Endothelial cell of umbilical vein (primary cell): ENCODE results near the gene TRIM24. TPM values are rescaled to one million over a fixed set of nuclear protein-coding genes. Genes with fewer than 3 reads are reported as not detected.

ENCODE experiments used
- BruUV-seq: library from RNA; stranded (reverse); fragments of 400-500 nt; replicated peaks from 2 replicates; lab custom pipeline; 2021; lab: Mats Ljungman, UMichigan
- CTCF ChIA-PET: fragments of 300-600, 350-600 bp; sonication (Branson Sonifier 250); formaldehyde crosslinking; loops from one replicate; lab custom pipeline; 2021; ENCODE audit warnings: antibody characterized with exemption, inconsistent platforms; lab: Charles Lee
- POLR2A ChIA-PET: fragments of 300-600, 350-600 bp; sonication (Branson Sonifier 250); formaldehyde crosslinking; loops from one replicate; lab custom pipeline; 2021; ENCODE audit warnings: antibody characterized with exemption, inconsistent platforms; lab: Charles Lee
- DNase-seq: peaks from one replicate; pipeline ENCODE4 v3.0.0-alpha.2; 2011; ENCODE audit warnings: low read depth, low spot score
- FAIRE-seq: peaks from 2 replicates; lab custom pipeline; 2011; peaks lifted over from hg19 to GRCh38; lab: Jason Lieb, UNC
- H2AFZ ChIP-seq: 2 replicates; pipeline ENCODE4 v1.6.0; 2012; ENCODE audit warnings: low read depth, low read length, control low read depth, inconsistent platforms
- H3K27ac ChIP-seq: 2 replicates; pipeline ENCODE4 v1.5.1; 2011; ENCODE audit warnings: low read depth, mild to moderate bottlenecking, control low read depth, low read length, moderate library complexity; ENCODE audit not compliant: insufficient read depth
- H3K27me3 ChIP-seq, 2 experiments: 2 replicates each; pipeline versions ENCODE4 v1.6.0 to v1.6.1; 2011; ENCODE audit warnings: low read length in 2 of 2, mixed read lengths in 1 of 2; ENCODE audit not compliant: control insufficient read depth in 2 of 2, insufficient read depth in 2 of 2
- H3K36me3 ChIP-seq, 2 experiments: 2 replicates in 1 of 2; 3 replicates in 1 of 2; pipeline ENCODE4 v1.5.1; 2011; ENCODE audit warnings: low read length in 2 of 2, mild to moderate bottlenecking in 1 of 2, moderate library complexity in 1 of 2; ENCODE audit not compliant: control insufficient read depth in 2 of 2, insufficient read depth in 2 of 2; ENCODE audit errors: extremely low read depth in 1 of 2
- H3K4me1 ChIP-seq: 3 replicates; pipeline ENCODE4 v1.5.1; 2011; ENCODE audit warnings: mild to moderate bottlenecking, low read length; ENCODE audit not compliant: control insufficient read depth, insufficient read depth; ENCODE audit errors: extremely low read depth
- H3K4me2 ChIP-seq: 2 replicates; pipeline ENCODE4 v1.6.1; 2011; ENCODE audit warnings: low read length, control low read depth, mixed read lengths; ENCODE audit not compliant: insufficient read depth
- H3K4me3 ChIP-seq, 3 experiments: fragments of 200-600 bp in 1 of 3; sonication (generic), shearing (Covaris generic) in 1 of 3; replicated peaks in 1 of 3; 2 replicates each; pipeline ENCODE4 v1.5.1; 2011 to 2016; ENCODE audit warnings: control low read depth in 3 of 3, low read length in 3 of 3, mild to moderate bottlenecking in 2 of 3, inconsistent platforms in 1 of 3, low read depth in 1 of 3, moderate library complexity in 1 of 3; ENCODE audit not compliant: insufficient read depth in 1 of 3
- H3K79me2 ChIP-seq: 2 replicates; pipeline ENCODE4 v1.6.0; 2012; ENCODE audit warnings: low read length, inconsistent platforms; ENCODE audit not compliant: control insufficient read depth, insufficient read depth
- H3K9ac ChIP-seq: replicated peaks from 2 replicates; pipeline ENCODE3; 2011; ENCODE audit warnings: low read length, control low read depth; ENCODE audit not compliant: insufficient read depth; ENCODE audit errors: extremely low read depth
- H3K9me1 ChIP-seq: replicated peaks from 3 replicates; pipeline ENCODE4 v1.6.0; 2011; ENCODE audit warnings: mild to moderate bottlenecking, low read length; ENCODE audit not compliant: control insufficient read depth, insufficient read depth; ENCODE audit errors: extremely low read depth
- H3K9me3 ChIP-seq: replicated peaks from 2 replicates; pipeline ENCODE4 v1.5.1; 2012; ENCODE audit warnings: low read length, inconsistent platforms; ENCODE audit not compliant: control insufficient read depth, insufficient read depth
- H4K20me1 ChIP-seq: replicated peaks from 2 replicates; pipeline ENCODE3; 2011; ENCODE audit warnings: mild to moderate bottlenecking, low read length; ENCODE audit not compliant: control insufficient read depth, insufficient read depth; ENCODE audit errors: extremely low read depth
- EZH2 ChIP-seq: IDR thresholded peaks from 2 replicates; pipeline ENCODE4 v1.6.1; 2012; ENCODE audit warnings: borderline replicate concordance, low read depth, mild to moderate bottlenecking, moderate library complexity, low read length, inconsistent platforms; ENCODE audit not compliant: severe bottlenecking
- GATA2 ChIP-seq: IDR thresholded peaks from 2 replicates; pipeline ENCODE4 v1.7.0; 2011; ENCODE audit warnings: low read depth, mild to moderate bottlenecking, moderate library complexity, mixed read lengths, low read length; ENCODE audit not compliant: insufficient read length, insufficient read depth
- JUN ChIP-seq: IDR thresholded peaks from 2 replicates; pipeline ENCODE4 v1.6.1; 2011; ENCODE audit warnings: borderline replicate concordance, low read depth; ENCODE audit not compliant: insufficient read length, insufficient read depth
- MAX ChIP-seq: IDR thresholded peaks from 2 replicates; pipeline ENCODE4 v1.6.1; 2011; ENCODE audit not compliant: insufficient read depth, insufficient read length
- MYC ChIP-seq: IDR thresholded peaks from one replicate; pipeline ENCODE4 v1.6.1; 2011; ENCODE audit warnings: mild to moderate bottlenecking, low read depth, low read length
- POLR2AphosphoS5 ChIP-seq: IDR thresholded peaks from 2 replicates; pipeline ENCODE4 v1.6.1; 2012; ENCODE audit warnings: low read depth, mild to moderate bottlenecking, control low read depth, low read length, moderate library complexity; ENCODE audit not compliant: insufficient read depth
- dilution Hi-C: fragments of 300-500 bp; cut with MboI; formaldehyde crosslinking; loops from one replicate; pipeline ENCODE4 v1.15.0; 2019; ENCODE audit warnings: low sequenced_read_pairs; ENCODE audit not compliant: extremely low pct_ligation_motif_present
- intact Hi-C: fragments of 100-400 bp; cut with micrococcal nuclease; formaldehyde crosslinking; loops from one replicate; pipeline ENCODE4 v1.10.0; 2022
- polyA plus RNA-seq, 4 experiments: library from polyadenylated mRNA; depleted of rRNA in 3 of 4; stranded (reverse) in 3 of 4; unstranded in 1 of 4; fragments of >200 nt; gene quantifications; 2 replicates each; pipeline versions ENCODE4 v1.2.1 to v1.2.3, GENCODE V29; 2011 to 2012; ENCODE audit warnings: missing spikeins in 1 of 4
- total RNA-seq: library from RNA; stranded (reverse); gene quantifications from 2 replicates; pipeline ENCODE4 v1.2.3, GENCODE V29; 2021
- TF ChIP-seq, protein P1 (sequence below), 2 donors: IDR thresholded peaks; 1 replicate in 1 of 2; 2 replicates in 1 of 2; pipeline ENCODE4 v1.5.1; 2011; ENCODE audit warnings: low read length in 2 of 2, mild to moderate bottlenecking in 2 of 2, moderate library complexity in 2 of 2, control low read depth in 1 of 2, inconsistent platforms in 1 of 2, low read depth in 1 of 2; ENCODE audit not compliant: insufficient read depth in 1 of 2; ENCODE audit errors: extremely low read depth in 1 of 2

Gene TRIM24
- total and polyA plus RNA-seq, 2 donors (not counting 3 experiments of a cell fraction or from before 2014, with no cell fraction given): 9.1 to 26.1 TPM

DNA sequence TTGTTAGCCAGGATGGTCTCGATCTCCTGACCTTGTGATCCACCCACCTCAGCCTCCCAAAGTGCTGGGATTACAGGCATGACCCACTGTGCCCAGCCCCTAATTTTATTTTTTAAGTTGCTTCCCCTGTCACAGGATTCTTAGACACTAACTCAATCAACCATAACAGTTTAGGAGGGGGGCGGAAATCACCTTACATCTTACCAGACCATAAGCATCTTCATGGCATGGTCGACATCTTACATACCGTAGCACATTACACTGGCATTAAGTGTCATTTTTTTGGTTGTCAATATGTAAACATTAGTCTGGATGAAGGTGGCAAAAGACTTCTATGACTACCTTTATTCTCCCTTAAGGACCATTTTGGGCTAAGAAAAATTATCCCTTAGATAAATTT, 95.6 kb downstream of the TRIM24 start:
- Histone ChIP-seq H3K79me2 (no peaks in the 10 kb centered on the region), H3K4me3 (no peak overlapping the region), H3K27me3 (no peaks in the 10 kb centered on the region), H3K36me3 (peaks cover 9 to 23% of the 10 kb centered on the region in 2 experiments), H2AFZ (no peak overlapping the region), H3K9ac (no peak overlapping the region), H4K20me1 (no peaks in the 10 kb centered on the region), H3K9me3 (no peaks in the 10 kb centered on the region), H3K27ac (no peak overlapping the region), H3K9me1 (no peaks in the 10 kb centered on the region), H3K4me1 (no peaks in the 10 kb centered on the region), H3K4me2 (no peak overlapping the region)
- TF ChIP-seq MAX: no peak
- no peak for TF ChIP-seq MYC
- no peak for TF ChIP-seq POLR2AphosphoS5
- no peak for TF ChIP-seq GATA2
- TF ChIP-seq JUN: no peak
- TF ChIP-seq EZH2: no peak
- TF ChIP-seq, protein P1, sequence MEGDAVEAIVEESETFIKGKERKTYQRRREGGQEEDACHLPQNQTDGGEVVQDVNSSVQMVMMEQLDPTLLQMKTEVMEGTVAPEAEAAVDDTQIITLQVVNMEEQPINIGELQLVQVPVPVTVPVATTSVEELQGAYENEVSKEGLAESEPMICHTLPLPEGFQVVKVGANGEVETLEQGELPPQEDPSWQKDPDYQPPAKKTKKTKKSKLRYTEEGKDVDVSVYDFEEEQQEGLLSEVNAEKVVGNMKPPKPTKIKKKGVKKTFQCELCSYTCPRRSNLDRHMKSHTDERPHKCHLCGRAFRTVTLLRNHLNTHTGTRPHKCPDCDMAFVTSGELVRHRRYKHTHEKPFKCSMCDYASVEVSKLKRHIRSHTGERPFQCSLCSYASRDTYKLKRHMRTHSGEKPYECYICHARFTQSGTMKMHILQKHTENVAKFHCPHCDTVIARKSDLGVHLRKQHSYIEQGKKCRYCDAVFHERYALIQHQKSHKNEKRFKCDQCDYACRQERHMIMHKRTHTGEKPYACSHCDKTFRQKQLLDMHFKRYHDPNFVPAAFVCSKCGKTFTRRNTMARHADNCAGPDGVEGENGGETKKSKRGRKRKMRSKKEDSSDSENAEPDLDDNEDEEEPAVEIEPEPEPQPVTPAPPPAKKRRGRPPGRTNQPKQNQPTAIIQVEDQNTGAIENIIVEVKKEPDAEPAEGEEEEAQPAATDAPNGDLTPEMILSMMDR (IDR thresholded peaks at IDR 0.05; ENCODE audit: extremely low read depth in 1 of 2, insufficient read depth in 1 of 2, low read depth in 1 of 2, low read length in 2 of 2): no peak
- no peak for FAIRE-seq
- BruUV-seq: no TSS peak
- no peak for DNase-seq
- dilution Hi-C loops (no loop called here), intact Hi-C loops (no loop called here)
- POLR2A ChIA-PET: no interaction called here
- CTCF ChIA-PET: interaction anchor here (0.7 kb wide), 1 partner anchor 297 kb away, joined by 4 read pairs; no protein-coding TSS in a partner anchor
